ENCODE data around the gene EVL. TPM values are rescaled to one million over a fixed set of nuclear protein-coding genes. Genes with fewer than 3 reads are reported as not detected.

EVL gene
- total RNA-seq, 2 experiments from 2014 or later: 340 to 351 TPM

DNA sequence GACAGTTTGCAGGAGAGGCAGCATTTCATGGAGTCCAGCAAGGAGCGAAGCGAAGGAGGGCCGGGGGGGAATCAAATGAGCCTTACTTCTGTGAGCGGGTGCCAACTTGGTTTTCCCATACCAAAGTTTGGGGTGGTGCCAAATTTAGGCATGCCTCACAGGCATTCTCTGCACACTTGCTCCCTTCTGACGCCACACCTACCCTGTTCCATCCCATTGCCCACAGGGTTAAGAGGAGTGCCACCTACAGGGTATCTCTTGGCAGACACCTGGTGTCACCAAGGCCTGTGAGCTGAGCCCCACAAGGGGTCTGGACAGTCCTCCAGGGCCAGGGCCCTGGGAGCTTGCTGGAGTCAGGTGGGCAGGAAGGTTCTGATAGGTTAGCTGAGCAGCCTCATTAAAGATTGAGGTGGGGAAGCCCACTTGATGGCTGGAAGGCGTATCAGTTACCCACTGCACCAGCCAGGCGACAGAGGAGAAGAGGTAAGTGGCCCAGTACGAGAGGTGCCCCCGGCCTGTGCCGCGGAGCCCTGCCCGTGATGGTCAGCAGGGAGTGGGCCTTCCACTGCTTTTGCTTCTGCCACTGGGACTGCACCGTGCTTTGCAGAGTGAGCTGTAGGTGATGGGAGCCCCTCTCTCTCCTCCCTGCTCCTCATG, 49.0 kb downstream of the EVL start:
- intact Hi-C loops (cut with micrococcal nuclease): no loop called here
- peaks cover 50% of the 10 kb centered on the region for H3K36me3 Mint-ChIP-seq (ENCODE audit: low read depth)
- peak overlapping the region; percentile 61 for H3K27ac Mint-ChIP-seq
- peak; percentile 15 for ATAC-seq
- peaks cover 49% of the 10 kb centered on the region for H3K4me1 Mint-ChIP-seq (ENCODE audit: low read depth)
- no peaks in the 10 kb centered on the region for H3K27me3 Mint-ChIP-seq
- POLR2A ChIA-PET: interaction anchor here (1.1 to 27.2 kb wide), 3 partner anchors 8 to 39 kb away, joined by 4 to 840 read pairs (median 9); partner anchors contain the start of gene EVL
- CTCF ChIA-PET: interaction anchor here (1.5 to 29.8 kb wide), 3 partner anchors 13 to 79 kb away, joined by 4 to 913 read pairs (median 5); partner anchors contain the start of gene EVL
- TF ChIP-seq CTCF (IDR thresholded peaks at IDR 0.05): no peak
- no peak for DNase-seq
- no peaks in the 10 kb centered on the region for H3K9me3 Mint-ChIP-seq
- no peak overlapping the region for H3K4me3 Mint-ChIP-seq

GRCh38 chr14:100115236-100115635, 50.0 kb downstream of the EVL start:
- DNase-seq (no peak), ATAC-seq (no peak)
- Mint-ChIP-seq H3K9me3 (no peaks in the 10 kb centered on the region), H3K27ac (peak overlapping the region; percentile 59), H3K27me3 (no peaks in the 10 kb centered on the region), H3K4me3 (no peak overlapping the region), H3K36me3 (ENCODE audit: low read depth) (peaks cover 46% of the 10 kb centered on the region), H3K4me1 (ENCODE audit: low read depth) (peaks cover 45% of the 10 kb centered on the region)
- ChIA-PET CTCF (interaction anchor here (0.9 to 29.8 kb wide), 5 partner anchors 12 to 133 kb away, joined by 3 to 913 read pairs (median 4); partner anchors contain the start of gene EVL), POLR2A (interaction anchor here (0.6 to 27.2 kb wide), 5 partner anchors 9 to 105 kb away, joined by 4 to 840 read pairs (median 8); partner anchors contain the start of gene EVL)
- intact Hi-C loops (cut with micrococcal nuclease): no loop called here
- no peak for TF ChIP-seq CTCF (IDR thresholded peaks at IDR 0.05)

DNA sequence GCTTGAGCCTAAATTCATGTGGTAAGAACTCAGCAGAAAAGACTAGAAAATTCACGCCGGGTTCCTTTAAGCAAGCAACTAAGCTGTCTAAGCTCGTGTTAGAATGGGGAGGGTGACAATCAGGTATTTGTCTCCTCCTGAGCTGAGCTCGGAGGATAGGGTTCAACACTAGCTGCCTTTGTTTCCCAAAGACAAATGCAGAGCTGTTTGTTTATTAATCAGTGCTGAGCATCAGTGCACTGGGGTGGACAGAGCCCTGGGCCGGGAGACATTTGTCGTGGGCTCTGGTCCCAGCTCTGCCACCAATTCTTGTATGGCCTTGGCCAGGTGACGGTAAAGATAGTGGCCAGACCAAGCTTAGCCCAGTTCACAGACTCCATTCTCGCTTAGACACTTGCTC, 50.5 kb downstream of the EVL start:
- DNase-seq (no peak), ATAC-seq (no peak)
- no peak for TF ChIP-seq CTCF (IDR thresholded peaks at IDR 0.05)
- H3K27me3 Mint-ChIP-seq: no peaks in the 10 kb centered on the region
- intact Hi-C loops (cut with micrococcal nuclease): no loop called here
- no peaks in the 10 kb centered on the region for H3K9me3 Mint-ChIP-seq
- POLR2A ChIA-PET: interaction anchor here (0.6 to 27.2 kb wide), 4 partner anchors 10 to 105 kb away, joined by 4 to 840 read pairs (median 8); partner anchors contain the start of gene EVL
- H3K27ac Mint-ChIP-seq: peak overlapping the region; percentile 59
- peaks cover 44% of the 10 kb centered on the region for H3K4me1 Mint-ChIP-seq (ENCODE audit: low read depth)
- no peak overlapping the region for H3K4me3 Mint-ChIP-seq
- peaks cover 47% of the 10 kb centered on the region for H3K36me3 Mint-ChIP-seq (ENCODE audit: low read depth)
- CTCF ChIA-PET: interaction anchor here (0.9 to 29.8 kb wide), 6 partner anchors 8 to 134 kb away, joined by 3 to 913 read pairs (median 4); partner anchors contain the start of gene EVL

- Mint-ChIP-seq H3K4me3 (no peak overlapping the region), H3K9me3 (no peaks in the 10 kb centered on the region), H3K27ac (peak overlapping the region; percentile 59), H3K27me3 (no peaks in the 10 kb centered on the region), H3K36me3 (ENCODE audit: low read depth) (peaks cover 47% of the 10 kb centered on the region), H3K4me1 (ENCODE audit: low read depth) (peaks cover 44% of the 10 kb centered on the region)
- DNase-seq (no peak), ATAC-seq (no peak)
- ChIA-PET CTCF (interaction anchor here (0.9 to 29.8 kb wide), 7 partner anchors 8 to 134 kb away, joined by 3 to 913 read pairs (median 4); partner anchors contain the start of gene EVL), POLR2A (interaction anchor here (2.1 to 2.6 kb wide), 2 partner anchors 10 kb away, joined by 8 to 9 read pairs; no protein-coding TSS in a partner anchor)
- no peak for TF ChIP-seq CTCF (IDR thresholded peaks at IDR 0.05)
- intact Hi-C loops (cut with micrococcal nuclease): no loop called here
These were observed 50.9 kb downstream of the EVL start for GRCh38 chr14:100116134-100116533.

- H3K27me3 Mint-ChIP-seq: no peaks in the 10 kb centered on the region
- H3K27ac Mint-ChIP-seq: peak overlapping the region; percentile 86
- H3K4me3 Mint-ChIP-seq: no peak overlapping the region
- no peak for TF ChIP-seq CTCF (IDR thresholded peaks at IDR 0.05)
- DNase-seq (no peak), ATAC-seq (no peak)
- CTCF ChIA-PET: interaction anchor here (0.7 to 29.8 kb wide), 5 partner anchors 9 to 76 kb away, joined by 3 to 913 read pairs (median 4); partner anchors contain the start of gene EVL
- H3K9me3 Mint-ChIP-seq: no peaks in the 10 kb centered on the region
- H3K4me1 Mint-ChIP-seq (ENCODE audit: low read depth): peaks cover 42% of the 10 kb centered on the region
- POLR2A ChIA-PET: interaction anchor here (0.9 to 2.6 kb wide), 5 partner anchors 9 to 63 kb away, joined by 3 to 8 read pairs (median 4); no protein-coding TSS in a partner anchor
- intact Hi-C loops (cut with micrococcal nuclease): no loop called here
- H3K36me3 Mint-ChIP-seq (ENCODE audit: low read depth): peaks cover 42% of the 10 kb centered on the region
These were observed 51.8 kb downstream of the EVL start for GRCh38 chr14:100117026-100117425.

Measured in activated CD8-positive, alpha-beta T cell treated with anti-CD3 and anti-CD28 coated beads for 36 hours (primary cell).